SW480 (cell line): ENCODE results near the gene NPPA.
"Not testable (repeated sequence)": the region's sequence is repeated elsewhere in the genome, so short reads cannot be mapped to it uniquely, and the experiment has no call there.

Experiments used
- DNase-seq: peaks from one replicate; pipeline ENCODE4 v3.0.0-alpha.2; 2016; ENCODE audit warnings: low spot score

NPPA gene

DNA sequence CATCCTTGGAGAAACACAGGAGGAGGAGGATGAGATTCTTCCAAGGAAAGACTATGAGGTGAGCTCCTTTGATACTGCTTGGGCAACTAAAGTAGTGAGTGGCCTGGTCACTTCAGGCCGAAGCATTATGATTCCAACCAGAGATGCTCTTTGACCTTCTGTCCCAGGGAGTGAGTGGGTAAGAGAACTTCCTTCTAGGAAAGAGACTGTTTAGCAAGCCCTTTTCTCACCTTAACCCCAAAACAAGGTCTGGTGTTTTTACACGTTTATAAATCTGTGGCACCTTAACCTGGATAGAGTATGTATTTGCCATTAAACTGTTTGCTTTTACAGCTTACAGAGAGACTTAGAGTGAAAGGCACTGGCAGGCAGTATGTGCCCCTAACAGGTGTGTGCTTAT, 40.5 kb downstream of the NPPA start:
- no peak for DNase-seq

DNA sequence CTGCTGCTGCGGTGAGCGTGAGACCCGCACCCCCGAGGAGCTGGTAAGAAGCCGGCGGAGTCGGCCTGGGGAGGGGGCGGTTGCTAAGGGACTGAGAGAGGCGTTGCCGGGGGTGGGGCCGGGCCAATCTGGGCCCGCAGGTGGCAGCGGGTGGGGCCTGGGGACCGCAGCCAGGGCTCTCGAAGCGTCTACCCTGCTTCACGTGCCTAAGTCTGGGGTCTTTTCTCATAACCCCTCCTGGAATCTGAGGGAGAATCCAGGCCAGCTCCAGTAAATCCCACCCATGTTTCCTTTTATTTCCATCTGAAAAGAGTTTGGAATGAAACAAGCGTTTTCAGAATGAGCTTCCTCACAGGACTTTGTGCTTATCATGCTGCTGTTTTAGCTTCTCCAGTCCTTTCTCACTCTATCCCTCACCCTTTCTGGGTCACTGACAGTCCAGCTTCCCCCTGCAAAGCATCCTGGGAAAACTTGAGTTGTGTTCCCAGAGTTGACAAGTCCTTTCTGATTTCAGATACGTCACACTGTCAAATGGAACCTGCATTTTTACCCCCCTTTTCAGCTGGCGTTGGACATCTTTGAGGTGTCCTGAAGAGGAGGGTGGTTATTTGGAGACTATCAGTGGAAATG, 41.2 kb downstream of the NPPA start:
- DNase-seq, result peak; percentile 30

DNA sequence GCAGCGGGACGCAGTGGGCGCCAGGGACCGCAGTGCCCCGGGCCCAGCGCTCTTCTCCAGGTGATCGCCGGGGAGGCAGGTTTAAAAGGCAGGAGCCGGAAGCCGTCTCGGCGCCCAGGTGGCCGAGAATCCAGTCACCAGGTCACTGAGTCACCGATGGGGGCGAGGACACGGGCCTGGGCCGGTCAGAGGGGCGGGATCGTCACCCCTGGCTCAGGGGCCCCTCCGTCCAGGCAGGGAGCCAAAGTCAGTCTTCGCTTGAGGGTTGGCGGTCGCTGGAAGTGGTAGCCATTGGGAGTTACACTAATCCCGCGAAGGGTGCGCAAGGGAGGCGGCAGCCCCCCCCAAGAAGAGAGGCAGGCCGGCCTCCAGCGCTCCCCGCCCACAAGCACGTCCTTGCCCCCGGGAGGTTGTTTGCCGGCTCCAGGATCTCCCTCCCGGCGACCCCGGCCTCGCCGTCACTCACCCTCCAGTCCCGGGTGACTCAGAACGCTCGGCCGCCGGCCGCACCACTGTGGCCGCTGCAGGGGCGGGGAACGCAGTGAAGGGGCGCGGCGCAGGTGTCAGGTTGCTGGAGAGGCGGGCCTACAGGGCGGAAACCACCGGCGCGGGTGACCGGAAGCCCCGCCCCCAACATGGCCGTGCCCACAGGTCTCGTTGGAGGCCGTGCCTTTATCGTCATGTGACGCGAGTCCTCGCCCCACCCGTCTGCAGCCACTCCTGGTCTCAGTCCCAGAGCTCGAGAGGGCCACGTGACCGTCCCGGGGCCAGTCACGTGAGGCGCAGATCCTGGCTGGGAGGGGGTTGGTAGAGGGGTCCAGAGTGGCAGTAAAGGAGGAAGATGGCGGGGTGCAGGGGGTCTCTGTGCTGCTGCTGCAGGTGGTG, 41.9 kb downstream of the NPPA start, which contains the start of the genes CLCN6 and MTHFR:
CLCN6 (plus strand) TSS at position 770 of the 885 bp plus-strand sequence; CDS start at position 842, 72 bp downstream.
MTHFR (minus strand) TSS at position 543 of the 885 bp plus-strand sequence. CDS start 2,848 bp downstream, outside the sequence.
- peak; percentile 99 for DNase-seq

GRCh38 chr1:11804666-11805421, 42.7 kb downstream of the NPPA start:
- DNase-seq, result peak; percentile 65

- DNase-seq, result not testable (repeated sequence)
These were observed 43.5 kb downstream of the NPPA start for GRCh38 chr1:11803924-11804665.

- DNase-seq, result peak; percentile 31
These were observed 44.4 kb downstream of the NPPA start for GRCh38 chr1:11802973-11803885.

DNA sequence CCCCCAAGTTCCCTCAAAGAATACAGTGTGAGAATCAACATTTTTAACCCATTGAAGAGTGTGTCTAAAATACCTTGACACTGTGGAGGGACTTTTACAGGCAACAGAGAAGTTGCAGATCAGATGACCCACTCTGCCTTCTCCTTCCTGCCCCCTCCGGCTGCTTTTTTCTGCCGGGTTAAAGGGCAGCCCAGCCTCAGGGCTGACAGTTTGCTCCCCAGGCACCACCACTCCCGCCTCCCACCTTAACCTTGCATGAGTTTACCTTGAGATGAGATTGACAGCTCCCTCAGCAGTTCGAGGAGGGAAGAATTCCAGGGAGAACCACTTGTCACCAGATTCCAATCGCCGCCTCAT, 45.0 kb downstream of the NPPA start:
- DNase-seq, result no peak

- peak; percentile 67 for DNase-seq
These were observed 46.7 kb downstream of the NPPA start for GRCh38 chr1:11800756-11801433.

- no peak for DNase-seq
These were observed 47.2 kb downstream of the NPPA start for GRCh38 chr1:11800391-11800755.

- no peak for DNase-seq
These were observed 47.7 kb downstream of the NPPA start for GRCh38 chr1:11799896-11800295.

DNA sequence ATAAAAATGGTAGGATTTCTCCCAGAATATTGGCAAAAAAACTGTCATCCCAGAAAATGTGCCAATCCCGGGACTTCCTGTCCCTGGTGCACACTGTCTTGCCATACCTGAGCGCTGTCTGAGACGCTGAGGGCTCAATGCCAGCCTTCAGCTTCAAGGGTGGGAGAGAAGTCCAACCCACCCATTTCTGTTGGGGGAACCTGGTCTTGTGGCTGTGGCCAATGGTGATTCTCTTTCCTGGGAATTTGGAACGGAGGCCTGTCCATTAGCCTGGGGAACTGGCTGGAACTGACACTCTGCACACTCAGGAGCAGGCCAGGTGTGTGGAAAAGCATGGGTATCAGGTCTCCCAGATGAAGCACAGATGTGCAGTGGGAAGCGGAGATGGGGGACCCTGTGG, 48.5 kb downstream of the NPPA start:
- DNase-seq, result no peak

DNA sequence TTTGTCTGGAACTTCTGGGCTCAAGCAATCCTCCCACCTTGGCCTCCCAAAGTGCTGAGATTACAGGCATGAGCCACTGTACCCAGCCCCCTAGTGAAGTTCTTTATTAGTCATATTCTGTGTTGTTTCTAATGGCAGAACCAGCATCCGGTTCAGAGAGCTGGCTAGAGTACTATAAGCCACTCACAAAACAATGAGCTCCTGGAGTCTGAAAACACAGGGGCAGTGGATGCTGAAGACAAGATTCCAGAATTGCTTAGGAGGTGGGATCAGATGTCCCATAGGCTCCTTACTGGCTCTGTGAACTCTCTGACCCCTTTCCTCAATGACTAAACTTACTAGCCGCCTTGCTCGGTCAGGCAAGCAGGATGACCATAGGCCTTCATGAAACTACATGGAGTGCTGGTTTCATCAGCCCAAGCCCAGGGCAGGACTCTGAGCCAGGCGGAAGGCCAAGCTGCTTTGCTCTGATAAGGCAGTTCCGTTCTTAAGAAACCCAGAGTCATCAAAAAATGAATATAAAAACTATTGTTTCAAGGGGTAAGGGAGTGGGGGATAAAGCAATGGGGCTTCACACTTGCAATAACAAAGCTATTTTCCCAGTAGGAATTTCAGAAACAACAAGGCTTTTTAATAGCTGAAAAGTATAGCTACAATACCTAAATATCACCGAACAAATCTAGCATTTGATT, 49.9 kb downstream of the NPPA start:
- DNase-seq, result no peak

GRCh38 chr1:11796036-11796828, 51.4 kb downstream of the NPPA start:
- DNase-seq, result no peak
